Measurements from ENCODE around the gene CLIP3. TPM values are rescaled to one million over a fixed set of nuclear protein-coding genes. Genes with fewer than 3 reads are reported as not detected.
A peak's percentile ranks its signal among the peaks of the same experiment; 100 is the strongest.
"Not testable (repeated sequence)": the region's sequence is repeated elsewhere in the genome, so short reads cannot be mapped to it uniquely, and the experiment has no call there.

CLIP3 gene
- polyA plus RNA-seq, 2 of the 4 experiments (the other 2 are of a cell fraction): 1.1 to 1.5 TPM

- peak; percentile 73 to 89 for ATAC-seq
- DNase-seq (ENCODE audit: low read depth in 1 of 2, low spot score in 1 of 2): peak; percentile 59 to 81
- H3K27ac ChIP-seq: peak overlapping the region; percentile 14 to 70; a peak in 4 of 6 replicates
- H3K4me3 ChIP-seq: peak overlapping the region; percentile 45
- POLR2A ChIA-PET: no interaction called here
- 14% methylated on average over 44 of the region's 54 CpGs for WGBS (ENCODE audit: missing lambda C conversion rate)
- peak overlapping the region; percentile 89 for H3K4me2 ChIP-seq
- peaks cover 9% of the 10 kb centered on the region; the same call in 2 of the 3 replicates for H3K9me3 ChIP-seq
- no peak for FAIRE-seq
- TF ChIP-seq RARB (CRISPR knock-in tag; IDR thresholded peaks at IDR 0.05) (no peak), PHF8 (IDR thresholded peaks at IDR 0.05; ENCODE audit: borderline replicate concordance, low read depth) (no peak), RAD21 (conservative IDR thresholded peaks at IDR 0.05 in 1 of 2, IDR thresholded peaks at IDR 0.05 in 1 of 2) (peak in 1 of 2 experiments; percentile 22; a peak in 1 of 5 replicates), CTCF (IDR thresholded peaks at IDR 0.05) (peak; percentile 18; the same call in 1 of the 3 replicates), ESRRA (IDR thresholded peaks at IDR 0.05; ENCODE audit: borderline replicate concordance, low read length) (no peak)
- TF ChIP-seq, protein P1, sequence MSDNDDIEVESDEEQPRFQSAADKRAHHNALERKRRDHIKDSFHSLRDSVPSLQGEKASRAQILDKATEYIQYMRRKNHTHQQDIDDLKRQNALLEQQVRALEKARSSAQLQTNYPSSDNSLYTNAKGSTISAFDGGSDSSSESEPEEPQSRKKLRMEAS (IDR thresholded peaks at IDR 0.05): peak; percentile 76; the same call in 1 of the 2 replicates
- CTCF ChIA-PET: interaction anchor here (1.0 to 2.0 kb wide), 7 partner anchors 9 to 186 kb away, joined by 3 to 6 read pairs (median 4); partner anchors contain the start of gene SDHAF1
- H3K4me1 ChIP-seq: no peaks in the 10 kb centered on the region
Measured at GRCh38 chr19:35986664-35987570, 45.8 kb downstream of the CLIP3 start.

DNA sequence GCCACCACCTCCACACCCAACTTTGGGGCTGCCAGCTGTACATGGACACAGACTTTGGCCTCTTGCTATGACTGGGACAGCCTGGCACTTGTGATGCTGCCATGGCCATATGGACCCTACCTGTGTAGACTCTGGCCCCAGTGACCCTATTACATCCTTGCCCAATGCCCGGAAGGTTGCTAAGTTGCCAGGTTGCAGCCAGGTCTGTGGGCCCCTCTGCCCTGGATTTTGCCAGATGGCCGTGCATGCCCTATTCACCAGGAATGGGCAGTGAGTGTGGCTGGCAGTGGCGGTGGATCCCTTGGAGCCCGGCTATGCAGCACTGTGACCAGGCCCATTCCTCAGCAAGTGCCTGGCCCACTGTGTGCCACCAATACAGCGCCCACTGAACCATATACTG lies 46.6 kb downstream of the CLIP3 start:
- Histone ChIP-seq H3K4me1 (no peaks in the 10 kb centered on the region), H3K27ac (no peak overlapping the region), H3K9me3 (peaks cover 12% of the 10 kb centered on the region; the same call in 2 of the 3 replicates), H3K4me3 (no peak overlapping the region), H3K4me2 (no peak overlapping the region)
- WGBS (ENCODE audit: missing lambda C conversion rate): 76% methylated on average over 5 of the region's 5 CpGs
- FAIRE-seq (no peak), ATAC-seq (peak in 1 of 2 experiments; percentile 6; a peak in 1 of 6 replicates), DNase-seq (ENCODE audit: low read depth in 1 of 2, low spot score in 1 of 2) (no peak)
- CTCF ChIA-PET: interaction anchor here (1.5 to 2.0 kb wide), 5 partner anchors 8 to 75 kb away, joined by 3 to 6 read pairs (median 4); partner anchors contain the start of gene SDHAF1
- POLR2A ChIA-PET: no interaction called here
- no peak for TF ChIP-seq EHMT2 (IDR thresholded peaks at IDR 0.05; ENCODE audit: low read depth)
- no peak for TF ChIP-seq TFCP2L1 (CRISPR knock-in tag; IDR thresholded peaks at IDR 0.05)
- no peak for TF ChIP-seq HOXB5 (CRISPR knock-in tag; IDR thresholded peaks at IDR 0.05)

- ChIA-PET POLR2A (no interaction called here), CTCF (interaction anchor here (0.9 to 2.4 kb wide), 4 partner anchors 13 to 46 kb away, joined by 3 to 10 read pairs (median 4); no protein-coding TSS in a partner anchor)
- H3K4me1 ChIP-seq: no peaks in the 10 kb centered on the region
- TF ChIP-seq TFCP2L1 (CRISPR knock-in tag; IDR thresholded peaks at IDR 0.05) (no peak), CBX2 (IDR thresholded peaks at IDR 0.05; ENCODE audit: borderline replicate concordance, low read depth) (no peak)
- ATAC-seq: no peak
- FAIRE-seq: no peak
- H3K27ac ChIP-seq: no peak overlapping the region
- 32% methylated on average over 8 of the region's 8 CpGs for WGBS (ENCODE audit: missing lambda C conversion rate)
- H3K4me3 ChIP-seq: no peak overlapping the region
- no peak for DNase-seq (ENCODE audit: low read depth in 1 of 2, low spot score in 1 of 2)
- H3K4me2 ChIP-seq: no peak overlapping the region
- 0 out of 3 replicates have a peak, but pooled peaks cover 3% of the 10 kb centered on the region for H3K9me3 ChIP-seq
Measured at GRCh38 chr19:35983177-35983576, 49.5 kb downstream of the CLIP3 start.

GRCh38 chr19:35980997-35981396 lies 51.7 kb downstream of the CLIP3 start:
- H3K4me3 ChIP-seq; DNase-seq (ENCODE audit: low read depth in 1 of 2, low spot score in 1 of 2); H3K27ac ChIP-seq; POLR2A ChIA-PET; FAIRE-seq; H3K4me2 ChIP-seq; H3K9me3 ChIP-seq; H3K4me1 ChIP-seq; ATAC-seq: not testable (repeated sequence)
- CTCF ChIA-PET: interaction anchor here (0.6 to 1.1 kb wide), 5 partner anchors 8 to 99 kb away, joined by 3 to 4 read pairs (median 3); no protein-coding TSS in a partner anchor
- 60% methylated on average over 4 of the region's 4 CpGs for WGBS (ENCODE audit: missing lambda C conversion rate)
